BLaER1 treated with 17β-estradiol and CSF1 and Interleukin-3, amounts not matched to agents 10 nM and 100 nM (cell line): ENCODE results near the gene WWOX.

Experiments used
- H3K27ac ChIP-seq, 11 experiments: shearing (Covaris generic); formaldehyde crosslinking; 2 replicates each; pipeline ENCODE4 v1.8.1; 2022
- H3K27me3 ChIP-seq, 11 experiments: shearing (Covaris generic); formaldehyde crosslinking; 2 replicates each; pipeline ENCODE4 v1.8.1; 2022
- H3K36me3 ChIP-seq, 11 experiments: shearing (Covaris generic); formaldehyde crosslinking; 2 replicates each; pipeline ENCODE4 v1.8.1; 2022
- H3K4me1 ChIP-seq, 10 experiments: shearing (Covaris generic); formaldehyde crosslinking; 2 replicates each; pipeline ENCODE4 v1.8.1; 2022
- H3K4me2 ChIP-seq, 11 experiments: shearing (Covaris generic); formaldehyde crosslinking; 2 replicates each; pipeline ENCODE4 v1.8.1; 2022
- H3K4me3 ChIP-seq, 10 experiments: shearing (Covaris generic); formaldehyde crosslinking; 2 replicates each; pipeline ENCODE4 v1.8.1; 2022
- H3K9ac ChIP-seq, 11 experiments: shearing (Covaris generic); formaldehyde crosslinking; 2 replicates each; pipeline ENCODE4 v1.8.1; 2022
- H3K9me3 ChIP-seq, 11 experiments: shearing (Covaris generic); formaldehyde crosslinking; replicated peaks in 1 of 11; 2 replicates each; pipeline ENCODE4 v1.8.1; 2022
- H4K20me1 ChIP-seq, 11 experiments: shearing (Covaris generic); formaldehyde crosslinking; 2 replicates each; pipeline ENCODE4 v1.8.1; 2022
- Cebpa-rat ChIP-seq, 11 experiments: shearing (Covaris generic); IDR thresholded peaks; 2 replicates each; pipeline ENCODE4 v1.8.1; 2022

WWOX gene

DNA sequence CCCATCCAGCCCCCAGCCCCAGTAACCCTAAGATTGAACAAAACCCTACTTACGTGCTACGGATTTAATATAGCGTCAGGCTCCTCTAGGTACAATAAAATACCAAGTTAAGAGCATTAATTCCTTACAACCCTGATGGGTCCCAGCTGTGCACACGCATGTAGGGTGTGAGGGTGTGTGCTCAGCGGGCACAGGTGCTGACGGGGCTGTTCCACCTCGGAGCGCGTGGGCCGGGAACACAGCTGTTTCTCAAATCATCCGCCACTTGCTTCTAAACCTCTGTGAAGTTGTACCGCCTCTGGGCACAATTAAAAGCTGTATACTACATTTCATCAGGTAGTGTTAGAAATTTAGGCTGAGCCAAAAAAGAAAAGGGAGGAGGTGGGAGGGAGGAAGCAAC lies 1022.5 kb downstream of the WWOX start:
- Histone ChIP-seq H3K4me3 (no peak overlapping the region), H3K9me3 (peaks cover 31 to 58% (median 34%) of the 10 kb centered on the region in 11 experiments), H3K9ac (no peak overlapping the region), H3K4me1 (no peaks in the 10 kb centered on the region), H4K20me1 (no peaks in the 10 kb centered on the region), H3K27me3 (0 out of 22 replicates have a peak, but pooled peaks cover 0 to 4% (median 0%) of the 10 kb centered on the region in 11 experiments), H3K27ac (no peak overlapping the region), H3K36me3 (peaks cover 0 to 3% (median 0%) of the 10 kb centered on the region in 11 experiments; a peak in 1 of 22 replicates), H3K4me2 (no peak overlapping the region)
- no peak for TF ChIP-seq Cebpa-rat (IDR thresholded peaks at IDR 0.05)

DNA sequence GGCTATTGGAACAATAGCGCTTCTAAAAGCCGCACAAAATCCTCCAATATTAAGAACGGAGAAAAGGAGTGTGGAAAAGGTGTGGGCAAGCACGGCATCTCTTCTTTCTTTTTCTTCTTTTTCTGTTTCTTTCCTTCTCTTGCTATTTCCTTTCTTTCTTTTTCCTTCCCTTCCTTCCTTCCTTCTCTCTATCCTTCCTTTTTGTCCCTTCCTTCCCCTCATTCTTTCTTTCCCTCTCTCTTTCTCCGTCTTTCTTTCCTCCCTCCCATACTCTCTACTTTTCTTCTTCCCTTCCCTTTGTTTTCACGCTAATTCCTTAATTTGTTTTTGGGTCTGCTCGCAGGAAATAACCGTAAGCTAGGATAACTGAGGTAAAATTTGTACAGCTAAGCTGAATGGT lies 1022.9 kb downstream of the WWOX start:
- Histone ChIP-seq H3K27me3 (0 out of 22 replicates have a peak, but pooled peaks cover 0 to 3% (median 0%) of the 10 kb centered on the region in 11 experiments), H3K36me3 (no peaks in the 10 kb centered on the region)

DNA sequence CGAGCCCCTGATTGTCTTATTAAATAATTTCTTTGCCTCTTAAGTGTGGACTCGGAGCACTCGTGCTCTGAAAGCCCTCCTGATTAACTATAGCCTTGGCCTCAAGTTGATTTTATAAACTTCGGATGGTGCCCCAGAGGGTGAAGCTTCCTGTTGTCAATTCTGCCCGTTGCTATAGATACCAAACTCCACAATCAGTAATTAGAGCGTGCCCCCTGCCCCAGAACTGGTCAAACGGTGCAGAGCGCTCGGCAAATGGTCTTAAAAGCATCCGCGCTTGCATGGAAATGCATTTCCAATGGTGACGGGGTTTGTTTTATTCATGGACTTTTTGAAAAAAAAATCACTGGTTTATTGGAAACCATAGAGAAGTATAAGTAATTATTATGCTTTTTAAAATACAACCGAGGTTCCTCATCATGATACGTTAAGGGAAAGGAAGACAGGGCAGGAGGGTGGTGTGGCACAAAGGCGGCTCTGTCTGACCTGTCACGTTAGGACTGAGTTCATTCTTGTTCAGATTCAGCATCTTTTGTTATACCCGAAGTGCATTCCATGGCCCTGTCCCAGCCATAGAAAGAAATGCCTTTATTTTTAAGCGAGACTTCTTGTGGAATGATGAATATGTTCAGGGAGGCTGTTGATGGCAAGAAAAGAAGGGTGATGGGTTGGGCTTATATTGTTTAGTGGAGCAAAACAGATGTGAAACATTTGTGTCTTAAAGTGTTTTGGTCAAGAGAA lies 1024.7 kb downstream of the WWOX start:
- Histone ChIP-seq H3K9ac (no peak overlapping the region), H3K4me1 (peaks cover 0 to 4% (median 0%) of the 10 kb centered on the region in 10 experiments; a peak in 1 of 20 replicates), H3K27ac (no peak overlapping the region), H3K4me2 (no peak overlapping the region), H3K36me3 (no peaks in the 10 kb centered on the region), H3K9me3 (peaks cover 13 to 43% (median 21%) of the 10 kb centered on the region in 11 experiments), H3K4me3 (no peak overlapping the region), H3K27me3 (no peaks in the 10 kb centered on the region), H4K20me1 (no peaks in the 10 kb centered on the region)
- TF ChIP-seq Cebpa-rat (IDR thresholded peaks at IDR 0.05), result no peak

More for the DNA sequence above, 1022.9 kb downstream of the WWOX start:
- H3K4me1 ChIP-seq, result no peaks in the 10 kb centered on the region
- no peak for TF ChIP-seq Cebpa-rat (IDR thresholded peaks at IDR 0.05)
- H3K4me2 ChIP-seq, result no peak overlapping the region
- H3K4me3 ChIP-seq, result no peak overlapping the region
- H4K20me1 ChIP-seq, result no peaks in the 10 kb centered on the region
- no peak overlapping the region for H3K27ac ChIP-seq
- H3K9ac ChIP-seq, result no peak overlapping the region
- peaks cover 26 to 53% (median 30%) of the 10 kb centered on the region in 11 experiments for H3K9me3 ChIP-seq

- no peak for TF ChIP-seq Cebpa-rat (IDR thresholded peaks at IDR 0.05)
- no peak overlapping the region for H3K4me2 ChIP-seq
- H3K9ac ChIP-seq, result no peak overlapping the region
- peaks cover 0 to 4% (median 0%) of the 10 kb centered on the region in 10 experiments; a peak in 1 of 20 replicates for H3K4me1 ChIP-seq
- H3K36me3 ChIP-seq, result no peaks in the 10 kb centered on the region
- H3K4me3 ChIP-seq, result no peak overlapping the region
- H3K27ac ChIP-seq, result no peak overlapping the region
- no peaks in the 10 kb centered on the region for H3K27me3 ChIP-seq
- H3K9me3 ChIP-seq, result peaks cover 14 to 22% (median 16%) of the 10 kb centered on the region in 11 experiments
- no peaks in the 10 kb centered on the region for H4K20me1 ChIP-seq
Observed at GRCh38 chr16:79127766-79128165, 1028.3 kb downstream of the WWOX start.

DNA sequence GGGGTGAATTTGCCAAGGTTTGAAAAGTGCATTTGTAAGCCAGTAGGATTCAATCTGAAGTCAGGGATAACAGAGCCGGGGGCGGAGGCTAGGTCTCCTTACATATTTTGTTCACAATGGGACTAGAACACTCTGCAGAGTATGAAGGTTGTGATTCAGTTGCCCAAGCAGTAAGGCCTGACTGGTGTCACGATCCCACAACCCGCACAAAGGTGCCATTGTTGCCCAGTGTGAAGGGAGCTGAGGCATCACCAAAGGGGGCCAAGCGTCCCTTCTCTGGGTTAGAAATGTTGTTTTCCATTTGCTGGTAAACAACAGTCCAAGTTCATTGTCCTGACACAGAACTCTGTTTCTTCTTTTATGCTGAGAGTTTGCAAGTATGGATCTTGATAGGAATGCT lies 1029.3 kb downstream of the WWOX start:
- H3K9me3 ChIP-seq, result peaks cover 5 to 12% (median 7%) of the 10 kb centered on the region in 11 experiments; a peak in 21 of 22 replicates
- H3K36me3 ChIP-seq, result no peaks in the 10 kb centered on the region
- no peaks in the 10 kb centered on the region for H3K27me3 ChIP-seq
- no peak overlapping the region for H3K27ac ChIP-seq
- no peak overlapping the region for H3K9ac ChIP-seq
- H3K4me1 ChIP-seq, result peaks cover 0 to 4% (median 0%) of the 10 kb centered on the region in 10 experiments; a peak in 1 of 20 replicates
- no peak overlapping the region for H3K4me2 ChIP-seq
- no peak for TF ChIP-seq Cebpa-rat (IDR thresholded peaks at IDR 0.05)
- no peaks in the 10 kb centered on the region for H4K20me1 ChIP-seq
- no peak overlapping the region for H3K4me3 ChIP-seq

DNA sequence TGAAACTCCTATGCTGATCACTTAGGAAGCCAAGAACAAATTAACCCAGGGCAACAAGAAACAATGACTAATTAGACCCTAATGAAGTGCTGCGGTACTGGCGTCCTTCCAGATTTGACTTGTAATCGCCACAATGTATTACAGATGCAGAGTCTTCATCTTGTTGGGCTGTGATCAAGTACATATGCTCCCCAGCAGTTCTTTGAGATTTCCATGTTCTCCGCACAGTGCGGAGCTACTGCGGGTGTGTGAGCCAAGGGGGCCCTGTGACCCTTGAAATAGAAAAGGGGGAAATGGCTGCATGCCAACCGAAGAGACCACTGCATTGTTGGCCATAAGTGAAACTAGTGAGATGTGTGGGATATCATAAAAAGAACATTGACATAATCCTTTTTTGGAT lies 1031.2 kb downstream of the WWOX start:
- Histone ChIP-seq H3K4me1 (peaks cover 0 to 4% (median 0%) of the 10 kb centered on the region in 10 experiments; a peak in 1 of 20 replicates), H3K36me3 (no peaks in the 10 kb centered on the region), H3K27me3 (no peaks in the 10 kb centered on the region), H4K20me1 (no peaks in the 10 kb centered on the region), H3K4me3 (no peak overlapping the region), H3K27ac (no peak overlapping the region), H3K9me3 (peaks cover 0 to 8% (median 0%) of the 10 kb centered on the region in 11 experiments; a peak in 4 of 22 replicates), H3K9ac (no peak overlapping the region), H3K4me2 (no peak overlapping the region)
- no peak for TF ChIP-seq Cebpa-rat (IDR thresholded peaks at IDR 0.05)

- Histone ChIP-seq H3K4me1 (peaks cover 0 to 4% (median 0%) of the 10 kb centered on the region in 10 experiments; a peak in 1 of 20 replicates), H3K4me3 (no peak overlapping the region), H3K27me3 (no peaks in the 10 kb centered on the region), H3K9me3 (peaks cover 0 to 8% (median 0%) of the 10 kb centered on the region in 11 experiments; a peak in 4 of 22 replicates), H3K9ac (no peak overlapping the region), H4K20me1 (no peaks in the 10 kb centered on the region), H3K36me3 (no peaks in the 10 kb centered on the region), H3K27ac (no peak overlapping the region), H3K4me2 (no peak overlapping the region)
- no peak for TF ChIP-seq Cebpa-rat (IDR thresholded peaks at IDR 0.05)
Observed at GRCh38 chr16:79131321-79132075, 1032.0 kb downstream of the WWOX start.

DNA sequence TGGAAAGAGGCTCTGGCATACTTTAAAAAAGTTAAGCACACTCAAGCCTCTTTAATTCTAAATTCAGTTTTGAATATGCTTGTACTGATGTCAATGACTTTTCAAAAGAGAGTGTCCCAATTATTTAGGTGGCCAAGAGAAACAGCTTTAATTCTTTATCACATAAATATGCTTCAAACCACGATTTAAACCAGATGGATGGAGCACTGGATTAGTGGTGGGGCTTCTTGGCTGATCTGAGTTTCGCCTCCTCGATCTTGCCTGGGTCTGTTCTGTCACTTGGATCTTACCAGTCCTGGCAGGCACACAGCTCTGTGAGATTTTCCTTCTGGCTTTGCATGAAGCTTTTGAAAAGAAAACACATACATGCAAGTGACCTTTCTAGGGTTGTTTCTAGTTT lies 1033.2 kb downstream of the WWOX start:
- no peak overlapping the region for H3K4me3 ChIP-seq
- H3K9me3 ChIP-seq, result peaks cover 0 to 8% (median 0%) of the 10 kb centered on the region in 11 experiments; a peak in 4 of 22 replicates
- peaks cover 0 to 2% (median 0%) of the 10 kb centered on the region in 10 experiments; a peak in 1 of 20 replicates for H3K4me1 ChIP-seq
- H3K9ac ChIP-seq, result no peak overlapping the region
- no peak overlapping the region for H3K4me2 ChIP-seq
- no peaks in the 10 kb centered on the region for H3K36me3 ChIP-seq
- TF ChIP-seq Cebpa-rat (IDR thresholded peaks at IDR 0.05), result no peak
- no peak overlapping the region for H3K27ac ChIP-seq
- H3K27me3 ChIP-seq, result no peaks in the 10 kb centered on the region
- no peaks in the 10 kb centered on the region for H4K20me1 ChIP-seq

DNA sequence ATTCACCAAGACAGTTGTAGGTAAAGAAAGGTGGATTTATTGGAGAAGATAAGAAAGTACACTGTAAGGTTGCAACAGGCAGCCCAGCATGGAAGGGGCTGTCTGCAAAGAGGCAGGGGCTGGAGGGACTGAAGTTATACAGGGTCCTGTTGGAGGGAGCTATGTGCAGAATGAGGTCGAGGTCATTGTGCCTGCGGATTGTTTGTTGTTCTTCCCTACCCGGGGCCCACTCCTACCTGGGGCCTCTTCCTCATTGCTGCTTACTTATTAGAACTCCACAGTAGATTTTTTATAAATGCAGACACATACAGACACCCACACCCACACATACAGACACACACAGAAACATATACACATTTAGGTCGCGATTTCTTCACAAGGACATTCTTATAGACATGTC lies 1034.8 kb downstream of the WWOX start:
- Histone ChIP-seq H3K27me3 (no peaks in the 10 kb centered on the region), H3K27ac (no peak overlapping the region)
- TF ChIP-seq Cebpa-rat (IDR thresholded peaks at IDR 0.05), result no peak

More for the DNA sequence above, 1034.8 kb downstream of the WWOX start:
- no peaks in the 10 kb centered on the region for H3K36me3 ChIP-seq
- H3K4me3 ChIP-seq, result no peak overlapping the region
- H3K4me1 ChIP-seq, result no peaks in the 10 kb centered on the region
- no peak overlapping the region for H3K9ac ChIP-seq
- H3K9me3 ChIP-seq, result peaks cover 0 to 8% (median 0%) of the 10 kb centered on the region in 11 experiments; a peak in 4 of 22 replicates
- no peak overlapping the region for H3K4me2 ChIP-seq
- H4K20me1 ChIP-seq, result no peaks in the 10 kb centered on the region
